ENCODE measurements around the gene RFT1. TPM values are rescaled to one million over a fixed set of nuclear protein-coding genes. Genes with fewer than 3 reads are reported as not detected.

RFT1 gene
- total and polyA plus RNA-seq, 9 donors: 8.3 to 23.6 (median 17.8) TPM

GRCh38 chr3:53103397-53104296, 26.6 kb downstream of the RFT1 start:
- Histone ChIP-seq H3K27me3 (no peaks in the 10 kb centered on the region), H3K27ac (no peak overlapping the region), H3K4me1 (ENCODE audit: insufficient read depth) (no peaks in the 10 kb centered on the region), H3K9me3 (no peaks in the 10 kb centered on the region), H3K4me3 (no peak overlapping the region), H3K36me3 (no peaks in the 10 kb centered on the region)
- TF ChIP-seq EP300 (IDR thresholded peaks at IDR 0.05) (no peak), POLR2A (IDR thresholded peaks at IDR 0.05) (no peak), CTCF (IDR thresholded peaks at IDR 0.05) (no peak)
- DNase-seq: no peak
- 69 to 73% (median 69%) methylated on average over 16 of the region's 16 CpGs for WGBS, 3 donors
- intact Hi-C loops (cut with DNase I): no loop called here

- WGBS, 3 donors: 77 to 82% (median 81%) methylated on average over 6 of the region's 6 CpGs
- no peak for TF ChIP-seq CTCF (IDR thresholded peaks at IDR 0.05)
- no peak for TF ChIP-seq EP300 (IDR thresholded peaks at IDR 0.05)
- TF ChIP-seq POLR2A (IDR thresholded peaks at IDR 0.05): no peak
- H3K4me1 ChIP-seq (ENCODE audit: insufficient read depth): no peaks in the 10 kb centered on the region
- intact Hi-C loops (cut with DNase I): no loop called here
- H3K27me3 ChIP-seq: no peaks in the 10 kb centered on the region
- H3K4me3 ChIP-seq: no peak overlapping the region
- H3K27ac ChIP-seq: no peak overlapping the region
- DNase-seq: no peak
- no peaks in the 10 kb centered on the region for H3K9me3 ChIP-seq
- H3K36me3 ChIP-seq: no peaks in the 10 kb centered on the region
Observed at GRCh38 chr3:53102601-53103147, 27.6 kb downstream of the RFT1 start.

GRCh38 chr3:53101956-53102355, 28.3 kb downstream of the RFT1 start:
- TF ChIP-seq POLR2A (IDR thresholded peaks at IDR 0.05) (no peak), CTCF (IDR thresholded peaks at IDR 0.05) (no peak), EP300 (IDR thresholded peaks at IDR 0.05) (no peak)
- no peak for DNase-seq
- H3K9me3 ChIP-seq: no peaks in the 10 kb centered on the region
- H3K4me1 ChIP-seq (ENCODE audit: insufficient read depth): no peaks in the 10 kb centered on the region
- intact Hi-C loops (cut with DNase I): no loop called here
- H3K4me3 ChIP-seq: no peak overlapping the region
- no peaks in the 10 kb centered on the region for H3K27me3 ChIP-seq
- 92 to 94% (median 92%) methylated on average over 12 of the region's 12 CpGs for WGBS, 3 donors
- H3K36me3 ChIP-seq: no peaks in the 10 kb centered on the region
- no peak overlapping the region for H3K27ac ChIP-seq

- no peaks in the 10 kb centered on the region for H3K4me1 ChIP-seq (ENCODE audit: insufficient read depth)
- TF ChIP-seq POLR2A (IDR thresholded peaks at IDR 0.05): no peak
- no peak for TF ChIP-seq CTCF (IDR thresholded peaks at IDR 0.05)
- H3K27me3 ChIP-seq: no peaks in the 10 kb centered on the region
- intact Hi-C loops (cut with DNase I): no loop called here
- no peak overlapping the region for H3K27ac ChIP-seq
- WGBS, 3 donors: 31 to 61% (median 35%) methylated on average over 12 of the region's 12 CpGs
- H3K36me3 ChIP-seq: no peaks in the 10 kb centered on the region
- H3K9me3 ChIP-seq: no peaks in the 10 kb centered on the region
- H3K4me3 ChIP-seq: no peak overlapping the region
- DNase-seq: no peak
Observed at GRCh38 chr3:53100818-53101466, 29.3 kb downstream of the RFT1 start.

Data from ovary (tissue), 9 donors.